Vagina (tissue), 2 donors: ENCODE data around the gene MICAL3.

Experiments
- POLR2AphosphoS5 ChIP-seq, 2 donors: sonication (generic); formaldehyde crosslinking; IDR thresholded peaks; one replicate each; pipeline ENCODE4 v1.9.0; 2017; ENCODE audit warnings: antibody characterized with exemption in 2 of 2, mild to moderate bottlenecking in 2 of 2, low read depth in 1 of 2; ENCODE audit not compliant: insufficient read depth in 1 of 2
- TF ChIP-seq, protein P1 (sequence below), 3 experiments: fragments of 450-650 bp in 2 of 3; fragments of 200-600 bp in 1 of 3; sonication (generic) in 1 of 3; IDR thresholded peaks; one replicate each; pipeline ENCODE4 v1.5.1; 2017 to 2019; ENCODE audit warnings: antibody characterized with exemption in 3 of 3, mild to moderate bottlenecking in 2 of 3, moderate library complexity in 2 of 3

DNA sequence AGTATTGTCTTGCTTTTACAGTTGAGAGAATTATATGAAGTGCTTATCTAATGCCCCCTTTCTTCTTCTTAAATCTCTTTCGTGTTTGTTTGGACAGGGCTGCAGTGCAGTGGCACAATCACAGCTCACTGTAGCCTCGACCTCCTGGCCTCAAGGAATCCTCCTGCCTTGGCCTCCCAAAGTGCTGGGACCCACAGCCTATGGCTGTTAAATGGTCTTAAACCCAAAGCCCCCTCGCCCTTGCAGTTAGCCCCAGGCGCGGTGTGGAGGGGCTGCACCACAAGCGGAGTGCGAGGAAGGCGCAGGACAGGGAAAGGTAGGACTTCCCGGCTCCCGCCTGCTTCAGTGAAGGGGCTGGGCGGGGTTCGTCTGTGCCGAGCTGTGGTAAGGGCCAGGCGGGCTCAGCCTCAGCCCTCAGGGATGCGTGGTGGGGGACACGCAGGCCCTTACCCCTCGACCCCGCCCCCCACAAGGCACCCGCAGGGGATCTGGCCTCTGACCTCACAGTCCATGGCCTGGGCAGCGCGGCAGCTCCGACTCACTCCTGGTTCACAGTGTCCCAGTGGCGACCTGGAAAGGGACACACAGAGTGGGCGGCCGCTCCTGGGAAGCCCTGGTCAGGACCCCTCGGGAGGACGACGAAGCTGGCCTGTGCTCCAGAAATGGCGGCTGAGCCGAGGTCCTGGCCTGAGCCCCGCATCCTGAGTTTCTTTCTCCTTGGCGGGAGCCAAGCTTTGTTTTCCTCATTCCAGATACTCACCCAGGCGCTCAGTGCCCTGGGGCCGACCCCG lies 274.6 kb downstream of the MICAL3 start:
- TF ChIP-seq POLR2AphosphoS5 (IDR thresholded peaks at IDR 0.05; ENCODE audit: insufficient read depth in 1 of 2, low read depth in 1 of 2), result no peak
- TF ChIP-seq, protein P1, sequence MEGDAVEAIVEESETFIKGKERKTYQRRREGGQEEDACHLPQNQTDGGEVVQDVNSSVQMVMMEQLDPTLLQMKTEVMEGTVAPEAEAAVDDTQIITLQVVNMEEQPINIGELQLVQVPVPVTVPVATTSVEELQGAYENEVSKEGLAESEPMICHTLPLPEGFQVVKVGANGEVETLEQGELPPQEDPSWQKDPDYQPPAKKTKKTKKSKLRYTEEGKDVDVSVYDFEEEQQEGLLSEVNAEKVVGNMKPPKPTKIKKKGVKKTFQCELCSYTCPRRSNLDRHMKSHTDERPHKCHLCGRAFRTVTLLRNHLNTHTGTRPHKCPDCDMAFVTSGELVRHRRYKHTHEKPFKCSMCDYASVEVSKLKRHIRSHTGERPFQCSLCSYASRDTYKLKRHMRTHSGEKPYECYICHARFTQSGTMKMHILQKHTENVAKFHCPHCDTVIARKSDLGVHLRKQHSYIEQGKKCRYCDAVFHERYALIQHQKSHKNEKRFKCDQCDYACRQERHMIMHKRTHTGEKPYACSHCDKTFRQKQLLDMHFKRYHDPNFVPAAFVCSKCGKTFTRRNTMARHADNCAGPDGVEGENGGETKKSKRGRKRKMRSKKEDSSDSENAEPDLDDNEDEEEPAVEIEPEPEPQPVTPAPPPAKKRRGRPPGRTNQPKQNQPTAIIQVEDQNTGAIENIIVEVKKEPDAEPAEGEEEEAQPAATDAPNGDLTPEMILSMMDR (IDR thresholded peaks at IDR 0.05), result no peak
